ENCODE measurements around the gene TMEM63C. TPM values are rescaled to one million over a fixed set of nuclear protein-coding genes. Genes with fewer than 3 reads are reported as not detected.

TMEM63C gene
- total RNA-seq, 4 donors from 2014 or later: 0.13 to 4.1 (median 0.54) TPM

GRCh38 chr14:77139540-77140358 lies 41.8 kb upstream of the TMEM63C start:
- H3K36me3 ChIP-seq: no peaks in the 10 kb centered on the region
- intact Hi-C loops (cut with DNase I): loop anchor here (10.0 kb wide), 1 partner anchor 75 kb away; no protein-coding TSS in a partner anchor
- WGBS, 2 donors: 4 to 5% methylated on average over 17 to 30 of the region's 52 CpGs
- H3K4me1 ChIP-seq: peaks cover 0 to 16% of the 10 kb centered on the region in 2 donors
- no peak overlapping the region for H3K27ac ChIP-seq
- DNase-seq: no peak
- H3K27me3 ChIP-seq: peaks cover 27% of the 10 kb centered on the region
- peak in 1 of 6 experiments; percentile 34 for TF ChIP-seq CTCF (IDR thresholded peaks at IDR 0.05)
- TF ChIP-seq POLR2A (IDR thresholded peaks at IDR 0.05): no peak
- no peaks in the 10 kb centered on the region for H3K9me3 ChIP-seq
- no peak overlapping the region for H3K4me3 ChIP-seq (replicated peaks in 1 of 3)

- WGBS, 2 donors: 3 to 4% methylated on average over 20 to 29 of the region's 67 CpGs
- DNase-seq: no peak
- Histone ChIP-seq H3K27ac (no peak overlapping the region), H3K9me3 (no peaks in the 10 kb centered on the region), H3K4me1 (peaks cover 0 to 16% of the 10 kb centered on the region in 2 donors), H3K4me3 (replicated peaks in 1 of 3) (peak overlapping the region in 1 of 3 donors; percentile 20), H3K36me3 (no peaks in the 10 kb centered on the region), H3K27me3 (peaks cover 27% of the 10 kb centered on the region)
- TF ChIP-seq POLR2A (IDR thresholded peaks at IDR 0.05) (no peak), CTCF (IDR thresholded peaks at IDR 0.05) (no peak)
- intact Hi-C loops (cut with DNase I): no loop called here
Measured at GRCh38 chr14:77140359-77141213, 41.0 kb upstream of the TMEM63C start.

GRCh38 chr14:77141214-77142004 lies 40.2 kb upstream of the TMEM63C start, which contains the start of gene ZDHHC22:
TSS of gene ZDHHC22 (minus strand) at chr14:77141791. CDS start at chr14:77139738, 2,053 bp downstream.
- peaks cover 27% of the 10 kb centered on the region for H3K27me3 ChIP-seq
- 2% methylated on average over 11 of the region's 77 CpGs; no CpG with 5 or more reads in 1 of the 2 donors for WGBS, 2 donors
- intact Hi-C loops (cut with DNase I): no loop called here
- H3K36me3 ChIP-seq: no peaks in the 10 kb centered on the region
- peak within 1 kb of the TSS in 1 of 3 donors; percentile 20 for H3K4me3 ChIP-seq (replicated peaks in 1 of 3)
- no peaks in the 10 kb centered on the region for H3K9me3 ChIP-seq
- TF ChIP-seq POLR2A (IDR thresholded peaks at IDR 0.05) (no peak), CTCF (IDR thresholded peaks at IDR 0.05) (peak in 3 of 6 experiments; percentile 13 to 35 (median 16))
- DNase-seq: peak; percentile 22 to 41
- H3K4me1 ChIP-seq: peaks cover 0 to 16% of the 10 kb centered on the region in 2 donors
- no peak within 1 kb of the TSS for H3K27ac ChIP-seq

- Histone ChIP-seq H3K27ac (no peak overlapping the region), H3K36me3 (no peaks in the 10 kb centered on the region), H3K9me3 (no peaks in the 10 kb centered on the region), H3K4me3 (replicated peaks in 1 of 3) (no peak overlapping the region), H3K27me3 (peaks cover 27% of the 10 kb centered on the region), H3K4me1 (peaks cover 0 to 16% of the 10 kb centered on the region in 2 donors)
- WGBS, 2 donors: 3 to 17% methylated on average over 7 to 9 of the region's 9 CpGs
- DNase-seq: no peak
- no peak for TF ChIP-seq POLR2A (IDR thresholded peaks at IDR 0.05)
- no peak for TF ChIP-seq CTCF (IDR thresholded peaks at IDR 0.05)
- intact Hi-C loops (cut with DNase I): no loop called here
Measured at GRCh38 chr14:77142005-77142800, 39.4 kb upstream of the TMEM63C start.

All from thyroid gland (tissue), 4 donors.